Neural progenitor cell (in vitro differentiated cells): ENCODE measurements around the gene ZNF441. TPM values are rescaled to one million over a fixed set of nuclear protein-coding genes. Genes with fewer than 3 reads are reported as not detected.

ENCODE experiments used
- DNase-seq: peaks from one replicate; pipeline ENCODE4 v3.0.0-alpha.2; 2016; ENCODE audit warnings: low spot score
- H2AFZ ChIP-seq: fragments of 200-600 bp; sonication (generic); replicated peaks from 2 replicates; pipeline ENCODE4 v1.6.1; 2016; ENCODE audit warnings: antibody characterized with exemption
- H3F3A ChIP-seq: fragments of 200-600 bp; sonication (generic); 2 replicates; pipeline ENCODE4 v1.6.1; 2016; ENCODE audit warnings: antibody characterized with exemption, low read depth
- H3K27ac ChIP-seq: fragments of 200-600 bp; sonication (generic); 2 replicates; pipeline ENCODE4 v1.5.1; 2016; ENCODE audit warnings: mild to moderate bottlenecking
- H3K27me3 ChIP-seq: fragments of 200-600 bp; sonication (generic); 2 replicates; pipeline ENCODE4 v1.6.1; 2016; ENCODE audit warnings: mild to moderate bottlenecking, moderate library complexity
- H3K36me3 ChIP-seq: fragments of 200-600 bp; sonication (generic); 2 replicates; pipeline ENCODE4 v1.5.1; 2016
- H3K4me1 ChIP-seq: fragments of 200-600 bp; sonication (generic); 2 replicates; pipeline ENCODE4 v1.6.1; 2016; ENCODE audit warnings: mixed run types
- H3K4me2 ChIP-seq: fragments of 200-600 bp; sonication (generic); 2 replicates; pipeline ENCODE4 v1.6.1; 2016
- H3K4me3 ChIP-seq: fragments of 200-600 bp; sonication (generic); 2 replicates; pipeline ENCODE4 v1.5.1; 2016
- H3K79me2 ChIP-seq: fragments of 200-600 bp; sonication (generic); 2 replicates; pipeline ENCODE4 v1.6.1; 2016; ENCODE audit warnings: low read depth
- H3K9ac ChIP-seq: fragments of 200-600 bp; sonication (generic); 2 replicates; pipeline ENCODE4 v1.6.1; 2016
- H3K9me3 ChIP-seq: fragments of 200-600 bp; sonication (generic); 2 replicates; pipeline ENCODE4 v1.5.1; 2016; ENCODE audit warnings: low read depth
- H4K20me1 ChIP-seq: fragments of 200-600 bp; sonication (generic); 2 replicates; pipeline ENCODE4 v1.6.1; 2016; ENCODE audit warnings: low read depth
- H3K27ac Mint-ChIP-seq: 3 replicates; pipeline ENCODE4 v1.8.0; 2021; ENCODE audit warnings: mixed read lengths
- H3K27me3 Mint-ChIP-seq: 2 replicates; pipeline ENCODE4 v1.8.0; 2022; ENCODE audit warnings: low read depth, mild to moderate bottlenecking, inconsistent platforms, moderate library complexity, mixed read lengths; ENCODE audit not compliant: insufficient read depth
- H3K36me3 Mint-ChIP-seq: 3 replicates; pipeline ENCODE4 v1.8.0; 2021; ENCODE audit warnings: mixed read lengths
- H3K4me1 Mint-ChIP-seq: 3 replicates; pipeline ENCODE4 v1.8.0; 2021; ENCODE audit warnings: mixed read lengths
- H3K4me3 Mint-ChIP-seq: 3 replicates; pipeline ENCODE4 v1.8.0; 2021; ENCODE audit warnings: mild to moderate bottlenecking, moderate library complexity, mixed read lengths
- H3K9me3 Mint-ChIP-seq: 3 replicates; pipeline ENCODE4 v1.8.0; 2020; ENCODE audit warnings: mixed read lengths
- CTCF ChIP-seq: fragments of 200-600 bp; sonication (generic); IDR thresholded peaks from 2 replicates; pipeline ENCODE4 v1.5.1; 2017; ENCODE audit warnings: antibody characterized with exemption, mild to moderate bottlenecking
- EZH2 ChIP-seq: fragments of 200-600 bp; sonication (generic); IDR thresholded peaks from 2 replicates; pipeline ENCODE4 v1.6.1; 2017; ENCODE audit warnings: antibody characterized with exemption, mild to moderate bottlenecking, moderate library complexity
- EZH2phosphoT487 ChIP-seq: fragments of 200-600 bp; sonication (generic); IDR thresholded peaks from 2 replicates; pipeline ENCODE4 v1.6.1; 2017; ENCODE audit warnings: antibody characterized with exemption
- total RNA-seq: library from RNA; depleted of rRNA; stranded (reverse); fragments of >200 nt; gene quantifications from 2 replicates; pipeline ENCODE4 v1.2.3, GENCODE V29; 2015; ENCODE audit warnings: low replicate concordance

The ZNF441 gene
- total RNA-seq, 1 donor from 2014 or later: 7.3 TPM

DNA sequence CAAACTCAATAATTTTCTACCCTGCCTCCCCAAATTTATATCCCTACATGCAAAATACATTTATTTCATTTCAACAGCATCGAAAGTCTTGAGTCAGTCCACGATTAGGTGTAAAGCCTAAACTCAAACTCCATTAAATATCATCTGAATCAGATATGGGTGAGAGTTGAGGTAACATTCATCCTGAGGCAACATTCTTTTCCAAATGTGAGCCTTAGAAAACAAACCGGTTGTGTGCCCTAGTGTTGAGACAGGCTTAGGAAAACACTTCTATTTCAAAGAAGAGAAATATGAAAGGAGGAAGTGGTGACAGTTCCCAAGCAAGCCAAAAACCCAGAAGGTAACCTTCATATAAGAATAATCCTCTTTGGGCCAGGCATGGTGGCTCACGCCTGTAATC lies 12.1 kb upstream of the ZNF441 start:
- Histone ChIP-seq H3K79me2 (no peaks in the 10 kb centered on the region), H3K4me2 (no peak overlapping the region), H2AFZ (no peak overlapping the region), H3K4me3 (no peak overlapping the region), H3K9ac (no peak overlapping the region), H3F3A (no peaks in the 10 kb centered on the region), H3K27ac (no peak overlapping the region), H3K4me1 (no peaks in the 10 kb centered on the region), H3K27me3 (no peaks in the 10 kb centered on the region), H3K36me3 (no peaks in the 10 kb centered on the region), H4K20me1 (no peaks in the 10 kb centered on the region), H3K9me3 (no peaks in the 10 kb centered on the region)
- TF ChIP-seq EZH2: no peak
- no peak for TF ChIP-seq EZH2phosphoT487
- no peak for TF ChIP-seq CTCF
- Mint-ChIP-seq H3K27me3 (no peaks in the 10 kb centered on the region), H3K27ac (no peak overlapping the region), H3K9me3 (peaks cover 28% of the 10 kb centered on the region), H3K36me3 (no peaks in the 10 kb centered on the region), H3K4me1 (no peaks in the 10 kb centered on the region), H3K4me3 (no peak overlapping the region)
- no peak for DNase-seq

DNA sequence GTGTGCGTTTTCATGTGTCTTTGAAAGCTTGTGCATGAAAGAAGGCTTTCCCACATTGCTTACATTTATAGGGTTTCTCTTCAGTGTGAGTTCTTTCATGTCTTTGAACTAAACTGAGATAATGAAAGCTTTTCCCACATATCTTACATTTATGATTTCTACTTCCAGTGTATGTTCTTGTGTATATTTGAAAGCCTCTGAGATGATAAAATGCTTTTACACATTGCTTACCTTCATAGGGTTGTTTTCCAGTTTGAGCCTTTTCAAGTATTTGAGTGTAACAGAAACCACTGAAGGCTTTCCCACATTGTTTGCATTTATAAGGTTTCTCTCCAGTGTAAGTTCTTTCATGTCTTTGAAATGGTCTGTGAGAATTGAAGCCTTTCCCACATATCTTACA lies 9.8 kb upstream of the ZNF441 start:
- Histone ChIP-seq H3K27ac (no peak overlapping the region), H3K9ac (no peak overlapping the region), H3K4me3 (no peak overlapping the region), H3K4me2 (no peak overlapping the region), H3K4me1 (no peaks in the 10 kb centered on the region), H2AFZ (no peak overlapping the region), H3K79me2 (no peaks in the 10 kb centered on the region), H3K9me3 (no peaks in the 10 kb centered on the region), H3F3A (no peaks in the 10 kb centered on the region), H3K36me3 (no peaks in the 10 kb centered on the region), H3K27me3 (no peaks in the 10 kb centered on the region), H4K20me1 (no peaks in the 10 kb centered on the region)
- Mint-ChIP-seq H3K36me3 (no peaks in the 10 kb centered on the region), H3K27ac (no peak overlapping the region), H3K4me1 (no peaks in the 10 kb centered on the region), H3K27me3 (no peaks in the 10 kb centered on the region), H3K4me3 (no peak overlapping the region), H3K9me3 (peaks cover 21% of the 10 kb centered on the region)
- TF ChIP-seq EZH2phosphoT487 (no peak), EZH2 (no peak), CTCF (no peak)
- no peak for DNase-seq

DNA sequence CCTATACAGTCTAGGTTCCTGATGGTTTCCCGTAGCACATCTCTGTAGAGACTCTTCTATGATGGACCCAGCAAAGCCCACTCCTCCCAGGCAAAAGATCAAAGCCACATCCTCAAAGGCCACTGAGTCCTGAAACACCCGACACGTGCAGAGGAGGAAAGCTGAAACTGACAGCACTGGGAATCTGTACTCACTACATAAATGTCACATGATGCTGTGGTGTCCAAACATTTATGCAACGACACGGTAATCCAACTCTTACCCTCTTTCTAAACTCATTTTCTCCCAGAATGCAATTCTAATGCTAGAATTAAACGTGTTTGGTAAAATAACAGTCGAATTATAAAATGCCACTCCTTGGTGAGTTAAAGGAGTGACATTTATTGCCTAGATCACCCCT lies 7.0 kb upstream of the ZNF441 start:
- H3K27ac ChIP-seq: no peak overlapping the region
- Mint-ChIP-seq H3K27ac (no peak overlapping the region), H3K36me3 (no peaks in the 10 kb centered on the region), H3K4me3 (no peak overlapping the region), H3K4me1 (no peaks in the 10 kb centered on the region), H3K9me3 (peaks cover 16% of the 10 kb centered on the region), H3K27me3 (no peaks in the 10 kb centered on the region)
- H3K4me3 ChIP-seq: no peak overlapping the region
- no peaks in the 10 kb centered on the region for H4K20me1 ChIP-seq
- H2AFZ ChIP-seq: no peak overlapping the region
- H3K4me1 ChIP-seq: no peaks in the 10 kb centered on the region
- H3K79me2 ChIP-seq: no peaks in the 10 kb centered on the region
- H3K36me3 ChIP-seq: no peaks in the 10 kb centered on the region
- H3K4me2 ChIP-seq: no peak overlapping the region
- H3K27me3 ChIP-seq: peaks cover 20% of the 10 kb centered on the region
- no peak for TF ChIP-seq EZH2phosphoT487
- TF ChIP-seq EZH2: no peak
- no peak for TF ChIP-seq CTCF
- H3K9ac ChIP-seq: no peak overlapping the region
- DNase-seq: no peak
- no peaks in the 10 kb centered on the region for H3K9me3 ChIP-seq
- H3F3A ChIP-seq: no peaks in the 10 kb centered on the region

GRCh38 chr19:11763117-11763516 lies 3.7 kb upstream of the ZNF441 start:
- Histone ChIP-seq H3K9ac (no peak overlapping the region), H3F3A (no peaks in the 10 kb centered on the region), H3K27me3 (peaks cover 41% of the 10 kb centered on the region), H2AFZ (no peak overlapping the region), H4K20me1 (no peaks in the 10 kb centered on the region), H3K4me3 (no peak overlapping the region), H3K79me2 (no peaks in the 10 kb centered on the region), H3K9me3 (no peaks in the 10 kb centered on the region), H3K4me2 (no peak overlapping the region), H3K4me1 (no peaks in the 10 kb centered on the region), H3K27ac (no peak overlapping the region), H3K36me3 (no peaks in the 10 kb centered on the region)
- Mint-ChIP-seq H3K36me3 (peaks cover 2% of the 10 kb centered on the region), H3K4me1 (peaks cover 10% of the 10 kb centered on the region), H3K27ac (no peak overlapping the region), H3K27me3 (no peaks in the 10 kb centered on the region), H3K4me3 (no peak overlapping the region), H3K9me3 (peaks cover 7% of the 10 kb centered on the region)
- DNase-seq: no peak
- no peak for TF ChIP-seq EZH2phosphoT487
- no peak for TF ChIP-seq CTCF
- no peak for TF ChIP-seq EZH2
